ENCODE results near the gene OR4C45. TPM values are rescaled to one million over a fixed set of nuclear protein-coding genes. Genes with fewer than 3 reads are reported as not detected.
"Not testable (repeated sequence)": the region's sequence is repeated elsewhere in the genome, so short reads cannot be mapped to it uniquely, and the experiment has no call there.

The OR4C45 gene
- total RNA-seq, 2 donors from 2014 or later = not detected

- H3K9me3 ChIP-seq (ENCODE audit: control insufficient read depth, low read length, poor library complexity, severe bottlenecking) = no peaks in the 10 kb centered on the region
- DNase-seq (no peak), ATAC-seq (no peak)
- no peaks in the 10 kb centered on the region for H3K4me1 Mint-ChIP-seq
- no peaks in the 10 kb centered on the region for H3K36me3 Mint-ChIP-seq (ENCODE audit: low read depth)
- no peaks in the 10 kb centered on the region for H3K27me3 Mint-ChIP-seq
- no peak overlapping the region for H3K27ac Mint-ChIP-seq
- no peak overlapping the region for H3K4me3 Mint-ChIP-seq
These were observed 44.9 kb downstream of the OR4C45 start for GRCh38 chr11:50077526-50077925.

GRCh38 chr11:50078001-50078400 is 45.3 kb downstream of the OR4C45 start:
- Mint-ChIP-seq H3K36me3 (ENCODE audit: low read depth) (no peaks in the 10 kb centered on the region), H3K27me3 (no peaks in the 10 kb centered on the region), H3K27ac (no peak overlapping the region), H3K4me1 (no peaks in the 10 kb centered on the region), H3K4me3 (no peak overlapping the region)
- DNase-seq = no peak
- no peak for ATAC-seq
- no peaks in the 10 kb centered on the region for H3K9me3 ChIP-seq (ENCODE audit: control insufficient read depth, low read length, poor library complexity, severe bottlenecking)

- H3K27me3 Mint-ChIP-seq; H3K36me3 Mint-ChIP-seq (ENCODE audit: low read depth); H3K4me3 Mint-ChIP-seq; H3K4me1 Mint-ChIP-seq; ATAC-seq; DNase-seq; H3K27ac Mint-ChIP-seq; H3K9me3 ChIP-seq (ENCODE audit: control insufficient read depth, low read length, poor library complexity, severe bottlenecking): not testable (repeated sequence)
These were observed 46.3 kb downstream of the OR4C45 start for GRCh38 chr11:50078946-50079345.

GRCh38 chr11:50080256-50080655 is 47.6 kb downstream of the OR4C45 start:
- Mint-ChIP-seq H3K4me3 (no peak overlapping the region), H3K36me3 (ENCODE audit: low read depth) (no peaks in the 10 kb centered on the region), H3K4me1 (no peaks in the 10 kb centered on the region), H3K27me3 (no peaks in the 10 kb centered on the region), H3K27ac (no peak overlapping the region)
- ATAC-seq (no peak), DNase-seq (no peak)
- no peaks in the 10 kb centered on the region for H3K9me3 ChIP-seq (ENCODE audit: control insufficient read depth, low read length, poor library complexity, severe bottlenecking)

Other genes starting within 250 kb of the OR4C45 start
- gene OR4C13, start 80.5 kb upstream of the OR4C45 start, total RNA-seq = not detected
- gene OR4C12, start 50.3 kb upstream of the OR4C45 start, total RNA-seq = not detected